Activated CD4-positive, alpha-beta T cell treated with anti-CD3 and anti-CD28 coated beads, Interleukin-2, Interleukin-4, amounts not matched to agents 100 ng/mL and 50 ng/mL, durations not matched to agents 16 hours and 8 hours (primary cell): ENCODE results near the gene SMC5.
"Not testable (repeated sequence)": the region's sequence is repeated elsewhere in the genome, so short reads cannot be mapped to it uniquely, and the experiment has no call there.

ENCODE experiments used
- DNase-seq: peaks from one replicate; pipeline ENCODE4 v3.0.0-alpha.2; 2020; ENCODE audit warnings: low spot score

SMC5 gene

DNA sequence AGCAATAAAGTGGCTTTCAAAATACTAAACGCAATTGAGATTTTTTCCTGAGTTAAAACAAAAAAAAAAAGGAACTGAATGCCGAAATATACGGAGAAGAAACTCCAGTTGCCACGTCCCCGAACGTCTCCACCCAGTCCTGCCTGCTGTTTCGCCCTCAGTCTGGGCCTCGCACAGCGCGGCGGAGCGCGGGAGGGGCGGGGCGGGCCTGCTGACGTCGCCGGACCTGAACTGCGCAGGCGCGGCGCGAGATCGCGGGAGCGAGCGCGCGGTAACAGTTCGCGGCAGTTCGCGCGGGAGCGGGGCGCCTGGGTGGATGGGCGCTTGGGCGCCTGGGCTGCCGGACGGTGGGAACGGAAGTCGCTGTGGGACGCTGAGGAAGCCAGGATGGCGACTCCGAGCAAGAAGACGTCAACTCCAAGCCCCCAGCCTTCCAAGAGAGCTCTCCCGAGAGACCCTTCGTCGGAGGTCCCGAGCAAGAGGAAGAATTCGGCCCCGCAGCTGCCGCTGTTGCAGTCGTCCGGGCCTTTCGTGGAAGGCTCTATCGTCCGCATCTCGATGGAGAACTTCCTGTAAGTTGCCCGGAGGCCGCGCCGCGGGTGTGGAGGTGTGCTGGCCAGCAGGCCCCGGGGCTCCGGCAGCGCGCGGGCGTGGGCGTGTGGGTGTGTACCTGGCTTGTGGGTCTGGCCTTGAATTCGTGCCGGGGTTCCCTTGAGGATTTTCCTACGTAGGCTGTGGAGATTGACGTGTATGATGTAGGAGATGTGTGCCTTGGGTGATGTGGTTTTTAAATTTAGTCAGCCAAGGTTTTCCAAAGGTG is at the start of gene SMC5:
Gene SMC5 (plus strand): TSS at position 287 of the 820 bp plus-strand sequence. CDS start 101 bp downstream, at position 388.
- peak; percentile 89 for DNase-seq

DNA sequence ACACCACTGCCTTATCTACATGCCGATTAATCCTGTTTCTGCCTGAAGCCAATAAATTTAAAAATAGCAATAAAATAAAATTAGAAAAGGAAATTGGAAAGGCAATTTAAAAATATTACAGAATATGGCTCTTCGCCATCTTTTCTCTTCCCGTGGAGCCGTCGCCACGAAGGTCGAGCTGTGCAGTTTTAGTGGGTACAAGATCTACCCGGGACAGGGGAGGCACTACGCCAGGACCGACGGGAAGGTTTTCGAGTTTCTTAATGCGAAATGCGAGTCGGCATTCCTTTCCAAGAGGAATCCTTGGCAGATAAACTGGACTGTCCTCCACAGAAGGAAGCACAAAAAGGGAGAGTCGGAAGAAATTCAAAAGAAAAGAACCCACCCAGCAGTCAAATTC is 41.7 kb upstream of the SMC5 start:
- no peak for DNase-seq

DNA sequence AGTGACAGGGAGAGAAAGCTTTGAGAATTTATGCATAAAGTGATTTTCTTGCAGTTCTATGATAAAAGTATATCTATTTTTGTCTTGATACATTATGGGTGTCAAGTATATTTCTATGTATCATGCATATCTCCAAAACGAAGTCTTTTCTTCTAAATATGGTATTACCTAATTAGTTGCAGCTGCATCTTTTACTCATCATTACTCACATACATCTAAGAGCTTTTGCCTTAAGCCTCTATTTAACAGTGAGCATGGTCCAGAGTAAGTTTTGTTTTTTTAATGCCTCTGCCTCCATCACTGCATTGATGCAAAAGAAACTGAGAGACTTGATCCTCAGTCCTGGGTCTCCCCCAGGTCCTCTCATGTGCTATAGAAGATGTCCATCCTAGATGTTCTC is 40.0 kb upstream of the SMC5 start:
- no peak for DNase-seq

DNA sequence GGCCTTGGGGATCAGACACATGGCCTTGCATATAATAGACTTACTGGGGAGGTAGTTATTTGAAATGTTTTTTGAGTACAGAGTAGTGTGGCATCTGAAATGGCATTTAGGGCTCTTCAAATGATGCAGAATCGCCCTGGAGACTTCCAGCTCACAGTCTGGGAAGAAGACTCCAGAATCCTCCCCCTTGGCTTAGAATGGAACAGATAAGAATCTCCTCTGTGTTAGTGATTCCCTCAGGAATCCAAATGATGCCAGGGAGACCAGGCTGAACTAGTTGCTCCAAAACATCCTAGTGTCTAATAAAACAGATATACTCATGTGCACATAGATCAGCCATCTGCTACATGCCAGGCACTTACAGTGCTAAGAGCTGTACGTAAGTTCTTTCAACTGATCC is 38.6 kb upstream of the SMC5 start:
- no peak for DNase-seq

- DNase-seq = no peak
Measured at GRCh38 chr9:70222354-70222753, 36.4 kb upstream of the SMC5 start.

GRCh38 chr9:70228118-70228517 is 30.7 kb upstream of the SMC5 start:
- DNase-seq = no peak

DNA sequence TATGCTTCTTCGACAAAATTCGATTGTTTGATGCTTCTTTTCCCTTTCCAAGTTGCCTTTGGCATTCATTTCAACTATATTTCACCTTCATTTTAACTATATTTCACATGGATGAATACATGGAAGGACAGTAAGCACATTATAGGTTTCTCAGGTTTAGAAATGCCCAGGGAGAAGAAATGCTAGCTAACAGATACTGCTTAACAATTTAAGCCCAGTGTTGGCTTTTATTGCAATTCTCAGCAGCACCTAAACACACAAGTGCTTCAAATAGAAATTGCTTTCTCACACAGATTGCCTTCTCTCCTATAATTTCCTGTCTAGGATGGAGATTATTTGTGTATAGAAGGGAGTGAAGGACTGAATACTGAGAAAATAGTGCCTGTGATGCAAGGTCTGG is 30.2 kb upstream of the SMC5 start:
- DNase-seq = no peak

DNA sequence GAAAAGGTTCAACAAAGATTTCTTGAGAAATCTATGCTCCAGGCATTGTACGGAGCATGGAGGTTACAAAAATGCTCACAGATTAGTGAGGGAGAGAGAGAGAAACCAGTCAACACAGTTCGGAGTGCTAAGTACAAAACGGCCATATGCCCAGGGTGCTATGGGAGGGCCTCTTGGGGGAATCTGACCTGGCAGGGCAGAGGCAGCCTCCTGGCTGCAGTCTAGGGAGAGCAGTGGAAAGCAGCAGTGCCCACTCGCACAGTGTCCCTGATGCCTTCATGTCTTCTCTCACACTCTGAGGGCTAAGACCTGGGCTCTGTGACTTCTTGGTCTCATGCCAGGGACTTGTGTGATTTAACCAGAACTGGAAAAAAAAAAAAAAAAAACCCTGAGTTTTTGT is 29.8 kb upstream of the SMC5 start:
- no peak for DNase-seq

DNA sequence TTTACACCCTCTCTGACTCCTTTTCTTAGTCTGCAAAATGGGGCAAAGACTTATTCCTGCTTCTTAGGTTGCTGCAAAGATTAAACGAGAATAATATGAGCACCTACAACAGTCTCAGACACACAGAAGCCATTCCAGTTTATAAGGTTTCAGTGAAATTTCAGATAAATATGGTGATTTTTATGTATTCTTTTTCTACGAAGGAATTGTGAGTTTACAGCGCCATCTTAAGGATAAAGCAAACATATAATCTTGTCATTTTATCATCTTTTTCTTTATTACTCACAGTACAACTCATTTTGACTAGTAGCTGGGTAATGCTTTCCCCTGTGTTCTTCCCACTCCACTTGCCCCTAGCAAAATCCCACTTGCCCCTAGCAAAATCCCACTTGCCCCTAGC is 29.2 kb upstream of the SMC5 start:
- no peak for DNase-seq

DNA sequence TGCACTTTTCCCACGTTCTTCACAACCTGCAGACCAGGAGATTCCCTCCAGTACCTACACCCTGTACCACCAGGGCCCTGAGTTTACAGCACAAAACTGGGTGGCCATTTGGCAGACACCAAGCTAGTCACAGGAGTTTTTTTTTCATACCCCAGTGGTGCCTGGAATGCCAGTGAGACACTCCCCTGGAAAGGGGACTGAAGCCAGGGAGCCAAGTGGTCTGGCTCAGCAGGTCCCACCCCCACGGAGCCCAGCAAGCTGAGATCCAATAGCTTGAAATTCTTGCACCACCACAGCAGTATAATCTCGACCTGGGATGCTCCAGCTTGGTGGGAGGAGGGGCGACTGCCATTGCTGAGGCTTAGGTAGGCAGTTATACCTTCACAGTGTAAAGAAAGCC is 26.3 kb upstream of the SMC5 start:
- DNase-seq = no peak

GRCh38 chr9:70234208-70234607 is 24.6 kb upstream of the SMC5 start:
- not testable (repeated sequence) for DNase-seq

GRCh38 chr9:70245952-70246351 is 12.8 kb upstream of the SMC5 start:
- DNase-seq = not testable (repeated sequence)

DNA sequence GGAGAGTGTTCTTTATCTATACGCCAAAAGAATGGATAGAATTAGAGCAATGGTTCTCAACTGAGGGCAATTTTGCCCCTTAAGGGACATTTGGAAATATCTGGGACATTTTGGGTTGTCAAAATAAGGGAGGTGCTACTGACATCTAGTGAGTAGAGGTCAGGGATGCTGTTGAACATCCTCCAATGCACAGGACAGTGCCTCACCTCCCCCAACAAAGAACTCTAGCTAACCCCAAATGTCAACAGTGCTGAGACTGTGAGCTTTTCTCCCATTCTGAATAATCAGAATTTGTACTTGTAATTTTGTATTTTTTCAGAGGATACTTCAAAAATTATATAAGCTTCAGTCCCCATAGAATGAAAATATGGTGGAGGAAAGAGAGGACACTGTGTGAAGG is 8.6 kb upstream of the SMC5 start:
- no peak for DNase-seq

DNA sequence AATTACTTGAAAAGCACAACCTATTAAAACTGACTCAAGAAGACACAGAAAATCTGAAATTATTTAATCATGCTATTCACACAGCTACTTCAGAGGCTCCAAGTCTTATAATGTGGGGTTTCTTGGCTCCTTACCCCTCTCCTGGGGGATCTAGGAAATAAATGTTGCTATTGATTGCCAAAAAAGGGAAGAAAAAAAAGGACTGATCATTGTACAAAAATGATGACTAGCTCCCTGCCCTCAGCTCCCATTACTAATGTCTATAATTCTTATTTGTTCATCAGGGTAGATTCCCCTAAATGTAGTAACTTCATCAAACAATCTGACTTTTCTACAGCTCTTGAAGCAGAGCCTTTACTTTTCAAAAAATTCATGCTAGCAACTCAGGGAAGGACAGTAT is 3.3 kb upstream of the SMC5 start:
- no peak for DNase-seq

DNA sequence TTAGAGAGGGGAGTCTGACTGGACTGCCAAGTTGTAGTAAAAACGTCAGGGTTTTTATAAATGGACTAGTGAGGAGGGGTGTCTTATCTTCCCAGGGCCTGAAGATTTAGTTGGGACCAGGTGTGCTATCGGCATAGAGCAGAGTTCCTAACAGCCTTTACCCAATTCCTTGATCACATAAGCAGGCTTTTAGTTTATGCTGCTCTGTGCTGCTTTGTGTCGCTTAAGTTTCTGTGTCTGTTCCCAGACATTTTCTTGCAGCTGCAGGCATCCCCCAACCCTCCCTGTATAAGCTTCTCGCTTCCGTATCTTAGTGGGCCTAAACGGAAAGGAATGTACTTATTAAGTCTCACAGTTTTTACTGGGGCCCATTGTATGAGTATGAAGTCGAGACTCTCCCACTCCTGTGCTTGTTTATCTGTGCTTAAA is 2.6 kb upstream of the SMC5 start:
- no peak for DNase-seq

GRCh38 chr9:70257502-70257901 is 1.3 kb upstream of the SMC5 start:
- DNase-seq = no peak

- peak; percentile 53 for DNase-seq
Measured at GRCh38 chr9:70257991-70258691, 637 bp upstream of the SMC5 start.

DNA sequence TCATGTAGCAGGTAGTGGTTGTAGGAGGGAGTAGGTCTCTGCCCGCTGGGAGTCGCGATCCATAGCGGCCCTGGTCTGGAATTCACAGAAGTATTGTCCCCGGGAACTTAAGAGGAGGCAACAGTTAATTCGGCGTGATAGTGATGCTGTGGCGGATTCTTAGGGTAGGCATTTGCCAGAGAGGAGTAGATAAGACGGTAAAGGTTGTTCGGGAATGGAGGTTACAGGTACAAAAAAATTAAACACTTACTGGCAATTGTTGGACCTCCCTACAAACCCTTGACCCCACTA is 679 bp downstream of the SMC5 start:
- DNase-seq = no peak

- no peak for DNase-seq
Measured at GRCh38 chr9:70260007-70260443, 1.2 kb downstream of the SMC5 start.

DNA sequence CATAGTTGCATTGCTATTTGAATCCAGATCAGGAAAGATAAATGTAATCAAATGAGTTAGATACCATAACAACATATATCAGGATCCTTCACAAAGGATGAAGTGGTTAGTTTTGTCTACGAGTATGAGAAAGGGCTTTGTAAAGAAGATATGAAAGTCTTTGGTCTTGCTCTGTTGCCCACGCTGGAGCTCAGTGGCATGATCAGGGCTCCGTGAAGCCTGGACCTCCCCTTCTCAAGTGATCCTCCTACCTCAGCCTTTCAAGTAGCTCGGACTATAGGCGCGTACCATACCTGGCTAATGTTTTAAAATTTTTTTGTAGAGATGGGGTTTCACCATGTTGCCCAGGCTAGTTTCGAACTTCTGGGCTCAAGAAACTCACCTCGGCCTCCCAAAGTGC is 1.8 kb downstream of the SMC5 start:
- DNase-seq = no peak

- no peak for DNase-seq
Measured at GRCh38 chr9:70261131-70261870, 2.5 kb downstream of the SMC5 start.

- DNase-seq = peak; percentile 49
Measured at GRCh38 chr9:70262366-70262765, 3.6 kb downstream of the SMC5 start.

DNA sequence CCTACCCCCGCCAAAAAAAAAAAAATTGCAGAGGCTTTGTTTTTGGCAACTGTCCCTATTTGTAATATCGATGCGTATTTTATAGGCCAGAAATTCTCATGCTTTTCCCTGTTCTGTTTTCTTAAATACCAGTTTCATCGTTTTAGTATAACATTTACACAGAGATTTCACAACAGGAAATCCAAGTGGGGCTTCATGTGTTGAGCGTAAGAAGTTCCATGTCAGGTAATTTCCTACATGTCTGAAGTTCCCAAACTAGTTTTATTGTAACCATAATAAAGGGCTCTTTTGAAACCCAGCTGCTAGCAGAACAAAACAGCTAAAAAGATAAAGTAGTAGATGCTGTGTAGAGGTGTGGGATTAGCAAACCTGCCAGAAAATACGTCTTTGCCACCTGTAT is 4.2 kb downstream of the SMC5 start:
- DNase-seq = no peak
